ENCODE measurements around the gene C10orf120. TPM values are rescaled to one million over a fixed set of nuclear protein-coding genes. Genes with fewer than 3 reads are reported as not detected.

The C10orf120 gene
- total RNA-seq, 1 experiment from 2014 or later, result not detected

- no peaks in the 10 kb centered on the region for H3K9me3 ChIP-seq (ENCODE audit: control insufficient read depth, insufficient read depth, low read depth, low read length)
- ATAC-seq, result no peak
- no TSS peak for BruUV-seq (replicated peaks)
- in situ Hi-C loops (cut with HindIII; ENCODE audit: low pct_unique_long_range_greater_than_20kb, low sequenced_read_pairs), result no loop called here
- H3K4me3 ChIP-seq (ENCODE audit: low read depth in 2 of 2, low read length in 2 of 2), result no peak overlapping the region
- H3K4me1 ChIP-seq (ENCODE audit: control insufficient read depth, insufficient read depth, low read length), result no peaks in the 10 kb centered on the region
- TF ChIP-seq CTCF (IDR thresholded peaks at IDR 0.05) (no peak), TCF7L2 (IDR thresholded peaks at IDR 0.05; ENCODE audit: low read depth, low read length) (no peak), REST (IDR thresholded peaks at IDR 0.05; ENCODE audit: insufficient read depth in 1 of 2, low read depth in 2 of 2, low read length in 1 of 2) (no peak), SIN3A (IDR thresholded peaks at IDR 0.05; ENCODE audit: borderline replicate concordance, insufficient read depth, low read depth, low read length) (no peak), POLR2AphosphoS5 (IDR thresholded peaks at IDR 0.05; ENCODE audit: low read depth, low read length) (no peak)
- CTCF ChIA-PET, result no interaction called here
- DNase-seq (ENCODE audit: low read depth, low spot score), result no peak
- intact Hi-C loops (cut with micrococcal nuclease; ENCODE audit: unreplicated experiment), result no loop called here
- H3K36me3 ChIP-seq (ENCODE audit: control insufficient read depth, insufficient read depth, low read length), result no peaks in the 10 kb centered on the region
- H3K27me3 ChIP-seq (ENCODE audit: control insufficient read depth, insufficient read depth, low read length), result peaks cover 30% of the 10 kb centered on the region
- POLR2A ChIA-PET, result no interaction called here
- H3K27ac ChIP-seq (ENCODE audit: low read length), result no peak overlapping the region
Measured at GRCh38 chr10:122682522-122682921, 17.1 kb downstream of the C10orf120 start.

- POLR2A ChIA-PET, result no interaction called here
- intact Hi-C loops (cut with micrococcal nuclease; ENCODE audit: unreplicated experiment) (no loop called here), in situ Hi-C loops (cut with HindIII; ENCODE audit: low pct_unique_long_range_greater_than_20kb, low sequenced_read_pairs) (no loop called here)
- H3K36me3 ChIP-seq (ENCODE audit: control insufficient read depth, insufficient read depth, low read length), result no peaks in the 10 kb centered on the region
- no peak overlapping the region for H3K27ac ChIP-seq (ENCODE audit: low read length)
- TF ChIP-seq CTCF (IDR thresholded peaks at IDR 0.05) (no peak), POLR2AphosphoS5 (IDR thresholded peaks at IDR 0.05; ENCODE audit: low read depth, low read length) (no peak), SIN3A (IDR thresholded peaks at IDR 0.05; ENCODE audit: borderline replicate concordance, insufficient read depth, low read depth, low read length) (no peak), TCF7L2 (IDR thresholded peaks at IDR 0.05; ENCODE audit: low read depth, low read length) (no peak), REST (IDR thresholded peaks at IDR 0.05; ENCODE audit: insufficient read depth in 1 of 2, low read depth in 2 of 2, low read length in 1 of 2) (no peak)
- no peaks in the 10 kb centered on the region for H3K4me1 ChIP-seq (ENCODE audit: control insufficient read depth, insufficient read depth, low read length)
- ATAC-seq (no peak), DNase-seq (ENCODE audit: low read depth, low spot score) (no peak)
- H3K4me3 ChIP-seq (ENCODE audit: low read depth in 2 of 2, low read length in 2 of 2), result no peak overlapping the region
- peaks cover 41% of the 10 kb centered on the region for H3K27me3 ChIP-seq (ENCODE audit: control insufficient read depth, insufficient read depth, low read length)
- BruUV-seq (replicated peaks), result no TSS peak
- CTCF ChIA-PET, result no interaction called here
- no peaks in the 10 kb centered on the region for H3K9me3 ChIP-seq (ENCODE audit: control insufficient read depth, insufficient read depth, low read depth, low read length)
Measured at GRCh38 chr10:122678266-122678665, 21.4 kb downstream of the C10orf120 start.
